GM12891 (cell line): ENCODE measurements around the gene ICAM2.
"Not testable (repeated sequence)": the region's sequence is repeated elsewhere in the genome, so short reads cannot be mapped to it uniquely, and the experiment has no call there.

Experiments used
- PAX5 ChIP-seq: IDR thresholded peaks from 2 replicates; pipeline ENCODE4 v1.6.1; 2011; ENCODE audit warnings: low read length, moderate library complexity, mild to moderate bottlenecking; ENCODE audit not compliant: insufficient read depth, severe bottlenecking
- POLR2A ChIP-seq: IDR thresholded peaks from 2 replicates; pipeline ENCODE4 v1.6.1; 2011; ENCODE audit warnings: low read depth, low read length, control low read depth
- POLR2AphosphoS5 ChIP-seq: IDR thresholded peaks from 2 replicates; pipeline ENCODE4 v1.6.1; 2011; ENCODE audit warnings: low read depth, low read length, control low read depth
- POU2F2 ChIP-seq: IDR thresholded peaks from 2 replicates; pipeline ENCODE4 v1.6.1; 2011; ENCODE audit warnings: low read depth, mild to moderate bottlenecking, control low read depth, low read length, moderate library complexity
- SPI1 ChIP-seq: IDR thresholded peaks from 2 replicates; pipeline ENCODE4 v1.6.1; 2011; ENCODE audit warnings: low read depth, low read length, control low read depth
- TAF1 ChIP-seq: IDR thresholded peaks from 2 replicates; pipeline ENCODE4 v1.6.1; 2011; ENCODE audit warnings: low read depth, low read length, control low read depth

GRCh38 chr17:64019551-64019961 lies 877 bp downstream of the ICAM2 start:
- TF ChIP-seq POLR2A, POLR2AphosphoS5, PAX5, TAF1, SPI1, POU2F2: not testable (repeated sequence)
